Keratinocyte (primary cell): Measurements from ENCODE around the gene SYNE1.

ENCODE experiments used
- EZH2 ChIP-seq: IDR thresholded peaks from one replicate; pipeline ENCODE4 v1.6.1; 2012; ENCODE audit warnings: inconsistent platforms, mild to moderate bottlenecking, low read length, moderate library complexity
- TF ChIP-seq, protein P1 (sequence below), 3 experiments: IDR thresholded peaks in 1 of 3; conservative IDR thresholded peaks in 1 of 3; optimal IDR thresholded peaks in 1 of 3; 2 replicates in 2 of 3; 3 replicates in 1 of 3; pipeline versions ENCODE3 to v1.5.1; 2011; ENCODE audit warnings: low read length in 3 of 3, mild to moderate bottlenecking in 3 of 3, moderate library complexity in 2 of 3, control low read depth in 1 of 3, inconsistent platforms in 1 of 3; ENCODE audit not compliant: insufficient read depth in 2 of 3; ENCODE audit errors: extremely low read depth in 1 of 3

DNA sequence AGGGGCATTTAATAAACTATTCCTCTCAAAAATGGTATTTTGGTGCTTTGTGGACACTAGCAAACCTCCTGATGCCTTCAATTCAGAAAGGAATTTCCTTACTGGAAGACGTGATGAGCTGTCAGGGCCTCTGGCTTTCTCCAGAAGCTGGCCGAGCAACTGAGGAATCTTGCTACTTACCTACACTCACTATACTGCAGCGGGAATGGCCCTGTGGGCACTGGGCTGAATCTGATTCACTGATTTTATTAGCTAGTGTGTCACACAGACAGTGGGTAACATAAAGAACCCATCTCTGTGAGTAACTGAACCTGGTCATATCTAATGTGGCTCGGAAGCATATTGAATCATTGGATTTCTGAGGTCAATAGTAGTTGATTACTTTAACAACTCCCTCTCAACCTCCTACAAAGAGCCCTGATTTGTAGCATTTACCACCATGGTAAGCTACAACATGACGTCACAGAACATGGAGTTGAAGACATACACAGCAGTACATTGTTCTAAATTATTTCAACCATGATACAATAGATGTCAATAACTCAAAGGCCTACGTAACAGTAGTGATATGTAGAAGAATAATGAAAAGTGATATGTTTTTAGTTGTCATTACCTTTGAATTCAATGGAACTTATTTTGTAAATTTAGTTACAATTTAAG is 232.1 kb downstream of the SYNE1 start:
- TF ChIP-seq, protein P1, sequence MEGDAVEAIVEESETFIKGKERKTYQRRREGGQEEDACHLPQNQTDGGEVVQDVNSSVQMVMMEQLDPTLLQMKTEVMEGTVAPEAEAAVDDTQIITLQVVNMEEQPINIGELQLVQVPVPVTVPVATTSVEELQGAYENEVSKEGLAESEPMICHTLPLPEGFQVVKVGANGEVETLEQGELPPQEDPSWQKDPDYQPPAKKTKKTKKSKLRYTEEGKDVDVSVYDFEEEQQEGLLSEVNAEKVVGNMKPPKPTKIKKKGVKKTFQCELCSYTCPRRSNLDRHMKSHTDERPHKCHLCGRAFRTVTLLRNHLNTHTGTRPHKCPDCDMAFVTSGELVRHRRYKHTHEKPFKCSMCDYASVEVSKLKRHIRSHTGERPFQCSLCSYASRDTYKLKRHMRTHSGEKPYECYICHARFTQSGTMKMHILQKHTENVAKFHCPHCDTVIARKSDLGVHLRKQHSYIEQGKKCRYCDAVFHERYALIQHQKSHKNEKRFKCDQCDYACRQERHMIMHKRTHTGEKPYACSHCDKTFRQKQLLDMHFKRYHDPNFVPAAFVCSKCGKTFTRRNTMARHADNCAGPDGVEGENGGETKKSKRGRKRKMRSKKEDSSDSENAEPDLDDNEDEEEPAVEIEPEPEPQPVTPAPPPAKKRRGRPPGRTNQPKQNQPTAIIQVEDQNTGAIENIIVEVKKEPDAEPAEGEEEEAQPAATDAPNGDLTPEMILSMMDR (optimal IDR thresholded peaks at IDR 0.05 in 1 of 3, IDR thresholded peaks at IDR 0.05 in 1 of 3, conservative IDR thresholded peaks at IDR 0.05 in 1 of 3; ENCODE audit: extremely low read depth in 1 of 3, insufficient read depth in 2 of 3, low read length in 3 of 3): no peak
- no peak for TF ChIP-seq EZH2
